Lung (tissue), 12 donors: ENCODE measurements around the gene ZNF22. TPM values are rescaled to one million over a fixed set of nuclear protein-coding genes. Genes with fewer than 3 reads are reported as not detected.

Experiments
- ATAC-seq: fragments of 200-7000 bp; cut with Tn5 transposase; one replicate; pipeline ENCODE4 v1.9.1; 2020; ENCODE audit warnings: moderate number of reproducible peaks; ENCODE audit not compliant: insufficient read depth, low FRiP score
- DNase-seq, 3 donors: peaks; one replicate each; pipeline ENCODE4 v3.0.0-alpha.2; 2013 to 2017
- H3K27ac ChIP-seq, 2 donors: one replicate each; pipeline ENCODE4 v1.5.1; 2013; ENCODE audit warnings: mild to moderate bottlenecking in 2 of 2, moderate library complexity in 2 of 2, control low read depth in 1 of 2, inconsistent platforms in 1 of 2, low read depth in 1 of 2, low read length in 1 of 2
- H3K27me3 ChIP-seq, 3 donors: one replicate each; pipeline ENCODE4 v1.5.1; 2013; ENCODE audit warnings: low read length in 2 of 3; ENCODE audit not compliant: control insufficient read depth in 3 of 3, insufficient read depth in 3 of 3
- H3K36me3 ChIP-seq, 4 donors: one replicate each; pipeline ENCODE4 v1.5.1; 2013; ENCODE audit warnings: low read length in 4 of 4, mild to moderate bottlenecking in 1 of 4, moderate library complexity in 1 of 4; ENCODE audit not compliant: control insufficient read depth in 4 of 4, insufficient read depth in 4 of 4
- H3K4me1 ChIP-seq, 5 donors: one replicate each; pipeline ENCODE4 v1.5.1; 2013; ENCODE audit warnings: low read length in 5 of 5, mild to moderate bottlenecking in 2 of 5, moderate library complexity in 1 of 5; ENCODE audit not compliant: control insufficient read depth in 5 of 5, insufficient read depth in 5 of 5
- H3K4me3 ChIP-seq: one replicate; pipeline ENCODE4 v1.5.1; 2013; ENCODE audit warnings: mild to moderate bottlenecking, control low read depth, moderate library complexity
- H3K9ac ChIP-seq, 2 donors: one replicate each; pipeline ENCODE4 v1.5.1; 2013; ENCODE audit warnings: low read length in 2 of 2, control low read depth in 1 of 2; ENCODE audit not compliant: insufficient read depth in 1 of 2
- H3K9me3 ChIP-seq, 4 donors: one replicate each; pipeline ENCODE4 v1.5.1; 2013; ENCODE audit warnings: low read length in 3 of 4, mild to moderate bottlenecking in 1 of 4, moderate library complexity in 1 of 4; ENCODE audit not compliant: control insufficient read depth in 4 of 4, insufficient read depth in 3 of 4
- CTCF ChIP-seq: IDR thresholded peaks from 2 replicates; pipeline ENCODE4 v1.5.1; 2012; ENCODE audit warnings: mild to moderate bottlenecking; ENCODE audit errors: control extremely low read depth, extremely low read depth
- WGBS, 2 donors: extraction: QIAGEN DNeasy Blood & Tissue Kit; methylation state at CpG; one replicate each; pipeline ENCODE4 v1.1.7; 2013; 5-methylcytosine and 5-hydroxymethylcytosine counted together
- polyA plus RNA-seq, 2 donors: library from polyadenylated mRNA; stranded (reverse); fragments of 200-250 nt; gene quantifications; one replicate each; pipeline ENCODE4 v1.2.1, GENCODE V29; 2013
- total RNA-seq, 2 donors: library from RNA; depleted of rRNA in 1 of 2; stranded (reverse); fragments of >200 nt in 1 of 2; gene quantifications; one replicate each; pipeline ENCODE4 v1.2.1, GENCODE V29; 2014 to 2021
- donor health status: control.
- donor health status: control.
- donor health status: Bipolar disorder and iron deficiency.
- donor health status: healthy.
- donor health status: DM: yes; HTN: yes; CAD: no.

Gene ZNF22
- total and polyA plus RNA-seq, 4 donors: 16.8 to 40.7 (median 18.2) TPM

- Histone ChIP-seq H3K9ac (no peak overlapping the region), H3K9me3 (no peaks in the 10 kb centered on the region), H3K4me1 (peaks cover 9 to 35% (median 23%) of the 10 kb centered on the region in 5 donors), H3K36me3 (peaks cover 0 to 3% (median under 1%) of the 10 kb centered on the region in 4 donors), H3K27me3 (no peaks in the 10 kb centered on the region), H3K4me3 (no peak overlapping the region), H3K27ac (peak overlapping the region in 1 of 2 donors; percentile 99)
- no peak for TF ChIP-seq CTCF
- ATAC-seq (no peak), DNase-seq (no peak)
- WGBS, 2 donors: 68 to 76% methylated on average over 4 of the region's 4 CpGs
Measured at GRCh38 chr10:44961230-44961571, 39.5 kb upstream of the ZNF22 start.

GRCh38 chr10:44961931-44962750 is 38.6 kb upstream of the ZNF22 start:
- Histone ChIP-seq H3K36me3 (no peaks in the 10 kb centered on the region), H3K27me3 (no peaks in the 10 kb centered on the region), H3K4me1 (peaks cover 9 to 38% (median 28%) of the 10 kb centered on the region in 5 donors), H3K27ac (peak overlapping the region in 1 of 2 donors; percentile 99), H3K9me3 (no peaks in the 10 kb centered on the region), H3K4me3 (no peak overlapping the region), H3K9ac (no peak overlapping the region)
- ATAC-seq (no peak), DNase-seq (no peak)
- 85 to 91% methylated on average over 11 of the region's 11 CpGs for WGBS, 2 donors
- TF ChIP-seq CTCF: no peak

GRCh38 chr10:44962870-44963738 is 37.6 kb upstream of the ZNF22 start:
- Histone ChIP-seq H3K27ac (peak overlapping the region; percentile 57 to 99), H3K9me3 (no peaks in the 10 kb centered on the region), H3K4me3 (no peak overlapping the region), H3K27me3 (no peaks in the 10 kb centered on the region), H3K4me1 (peaks cover 9 to 33% (median 29%) of the 10 kb centered on the region in 5 donors), H3K9ac (no peak overlapping the region), H3K36me3 (no peaks in the 10 kb centered on the region)
- TF ChIP-seq CTCF: no peak
- DNase-seq: peak in 1 of 3 donors; percentile 45
- WGBS, 2 donors: 72 to 75% methylated on average over 19 of the region's 19 CpGs
- no peak for ATAC-seq
